T-cell (primary cell): ENCODE results near the gene BRWD1. TPM values are rescaled to one million over a fixed set of nuclear protein-coding genes. Genes with fewer than 3 reads are reported as not detected.

Experiments used
- ATAC-seq, 4 experiments: fragments of 200-7000 bp in 3 of 4; fragments of 150-1000 bp in 1 of 4; cut with Tn5 transposase; replicated peaks in 1 of 4; 1 replicate in 3 of 4; 2 replicates in 1 of 4; pipeline ENCODE4 v1.10.0; 2021; ENCODE audit warnings: moderate library complexity in 3 of 4, mild to moderate bottlenecking in 2 of 4, moderate number of reproducible peaks in 1 of 4
- CTCF ChIA-PET, 2 donors: fragments of 300-600 bp; sonication (Branson Sonifier 250); formaldehyde crosslinking; loops; one replicate each; lab custom pipeline; 2022; ENCODE audit warnings: antibody characterized with exemption in 2 of 2; lab: Charles Lee
- POLR2A ChIA-PET, 2 donors: fragments of 300-600 bp; sonication (Branson Sonifier 250); formaldehyde crosslinking; loops; one replicate each; lab custom pipeline; 2022; ENCODE audit warnings: antibody characterized with exemption in 2 of 2; lab: Charles Lee
- DNase-seq, 35 experiments: peaks; one replicate each; pipeline versions ENCODE4 v3.0.0 to v3.0.0-alpha.2; 2013 to 2023
- H3K27ac ChIP-seq: one replicate; pipeline ENCODE4 v1.5.1; 2013; ENCODE audit warnings: low read length
- H3K27me3 ChIP-seq, 2 experiments: replicated peaks in 1 of 2; 1 replicate in 1 of 2; 2 replicates in 1 of 2; pipeline versions ENCODE4 v1.6.1 to v1.7.0; 2013; ENCODE audit warnings: low read length in 1 of 2, mixed read lengths in 1 of 2; ENCODE audit not compliant: control insufficient read depth in 2 of 2, insufficient read depth in 2 of 2; ENCODE audit errors: extremely low read depth in 1 of 2
- H3K36me3 ChIP-seq, 2 donors: 1 replicate in 1 of 2; 2 replicates in 1 of 2; pipeline versions ENCODE4 v1.6.1 to v1.7.0; 2013; ENCODE audit warnings: low read length in 1 of 2; ENCODE audit not compliant: control insufficient read depth in 2 of 2, insufficient read depth in 1 of 2; ENCODE audit errors: extremely low read depth in 1 of 2
- H3K4me1 ChIP-seq, 2 experiments: 1 replicate in 1 of 2; 2 replicates in 1 of 2; pipeline versions ENCODE4 v1.6.1 to v1.7.0; 2013; ENCODE audit warnings: low read length in 2 of 2, mixed read lengths in 1 of 2; ENCODE audit not compliant: insufficient read depth in 2 of 2, control insufficient read depth in 1 of 2; ENCODE audit errors: extremely low read depth in 1 of 2
- H3K4me3 ChIP-seq, 2 donors: 1 replicate in 1 of 2; 2 replicates in 1 of 2; pipeline versions ENCODE4 v1.5.1 to v1.7.0; 2013; ENCODE audit warnings: mild to moderate bottlenecking in 2 of 2, low read length in 1 of 2, moderate library complexity in 1 of 2; ENCODE audit not compliant: control insufficient read depth in 1 of 2; ENCODE audit errors: extremely low read depth in 1 of 2
- H3K9me3 ChIP-seq: 2 replicates; pipeline ENCODE4 v1.7.0; 2013
- H3K27ac Mint-ChIP-seq, 2 donors: one replicate each; pipeline ENCODE4 v1.8.0; 2020 to 2021; ENCODE audit warnings: mild to moderate bottlenecking in 2 of 2, mixed read lengths in 2 of 2
- H3K27me3 Mint-ChIP-seq, 2 donors: one replicate each; pipeline ENCODE4 v1.8.0; 2021 to 2022; ENCODE audit warnings: mixed read lengths in 2 of 2
- H3K36me3 Mint-ChIP-seq: one replicate; pipeline ENCODE4 v1.8.0; 2021; ENCODE audit warnings: mixed read lengths
- H3K4me1 Mint-ChIP-seq, 3 donors: one replicate each; pipeline ENCODE4 v1.8.0; 2020 to 2022; ENCODE audit warnings: mixed read lengths in 3 of 3, mild to moderate bottlenecking in 1 of 3
- H3K4me3 Mint-ChIP-seq, 3 donors: one replicate each; pipeline ENCODE4 v1.8.0; 2020 to 2022; ENCODE audit warnings: mild to moderate bottlenecking in 3 of 3, mixed read lengths in 3 of 3, moderate library complexity in 3 of 3
- H3K9me3 Mint-ChIP-seq, 3 donors: one replicate each; pipeline ENCODE4 v1.8.0; 2020 to 2022; ENCODE audit warnings: mixed read lengths in 3 of 3
- WGBS: methylation state at CpG from one replicate; pipeline ENCODE4 v1.1.5; 2013; ENCODE audit warnings: missing lambda C conversion rate; ENCODE audit not compliant: insufficient coverage; 5-methylcytosine and 5-hydroxymethylcytosine counted together
- total RNA-seq, 35 experiments: library from RNA in 6 of 35; stranded (reverse) in 6 of 35; fragments of 120-200 nt in 1 of 35; gene quantifications; one replicate each; pipeline versions ENCODE4 v1.2.1 to v1.2.4 and lab custom pipeline; 2013 to 2026

BRWD1 gene
- total RNA-seq, 5 donors from 2014 or later (not counting 1 experiment from before 2014, with no cell fraction given): 70.2 to 86.3 (median 75.2) TPM

DNA sequence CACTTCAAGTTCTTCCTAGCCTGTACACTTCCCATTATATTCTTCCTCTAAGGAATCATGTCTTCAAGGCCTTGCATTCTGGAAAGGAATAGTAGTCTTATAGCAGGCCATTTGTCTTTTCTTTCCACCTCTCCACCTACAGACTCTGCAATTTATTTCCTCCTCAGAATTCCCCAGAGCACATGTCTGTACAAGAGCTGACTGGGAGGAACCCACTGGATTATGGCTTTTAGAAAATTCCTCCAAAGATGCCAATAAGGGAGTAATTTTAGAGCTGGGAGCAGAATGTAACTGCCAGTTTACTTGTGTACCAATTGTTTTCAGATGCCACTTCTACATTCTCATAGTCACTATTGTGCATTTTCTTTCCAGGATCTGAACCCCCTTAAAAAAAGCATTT, 126.8 kb downstream of the BRWD1 start:
- Histone ChIP-seq H3K36me3 (no peaks in the 10 kb centered on the region), H3K4me3 (no peak overlapping the region), H3K27me3 (no peaks in the 10 kb centered on the region), H3K27ac (no peak overlapping the region), H3K4me1 (peaks cover 7 to 9% of the 10 kb centered on the region in 2 experiments), H3K9me3 (no peaks in the 10 kb centered on the region)
- Mint-ChIP-seq H3K27me3 (no peaks in the 10 kb centered on the region), H3K27ac (peak overlapping the region; percentile 49 to 82), H3K4me3 (no peak overlapping the region), H3K4me1 (peaks cover 41 to 47% (median 42%) of the 10 kb centered on the region in 3 donors), H3K9me3 (no peaks in the 10 kb centered on the region), H3K36me3 (no peaks in the 10 kb centered on the region)
- ATAC-seq: no peak
- ChIA-PET POLR2A (no interaction called here), CTCF (interaction anchor here in 1 of 2 donors (0.6 kb wide), 1 partner anchor 159 kb away, joined by 3 read pairs; no protein-coding TSS in a partner anchor)
- DNase-seq: no peak

DNA sequence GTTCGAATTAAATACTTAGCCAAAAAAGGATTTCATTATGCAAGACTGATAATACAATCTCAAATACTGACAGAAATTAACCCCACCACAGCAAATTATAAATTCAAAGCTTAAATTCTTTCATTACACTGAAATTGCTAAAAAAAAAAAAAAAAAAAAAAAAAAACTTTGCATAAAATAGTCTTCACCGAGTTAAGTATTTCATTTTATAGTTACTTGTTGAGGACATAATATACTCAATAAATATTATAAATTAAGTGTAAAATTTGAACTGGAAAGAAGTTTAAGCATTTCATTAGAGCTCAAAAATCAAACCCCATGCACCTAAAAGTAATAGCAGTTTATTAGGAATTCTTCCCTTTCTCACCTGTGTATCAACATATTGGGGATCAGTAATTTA, 128.3 kb downstream of the BRWD1 start:
- Mint-ChIP-seq H3K27me3 (no peaks in the 10 kb centered on the region), H3K4me3 (peak overlapping the region in 2 of 3 donors; percentile 45 to 94), H3K4me1 (peaks cover 50 to 55% (median 51%) of the 10 kb centered on the region in 3 donors), H3K36me3 (no peaks in the 10 kb centered on the region), H3K9me3 (no peaks in the 10 kb centered on the region), H3K27ac (peak overlapping the region; percentile 61 to 95)
- DNase-seq (no peak), ATAC-seq (no peak)
- Histone ChIP-seq H3K4me3 (no peak overlapping the region), H3K36me3 (no peaks in the 10 kb centered on the region), H3K4me1 (peaks cover 7 to 14% of the 10 kb centered on the region in 2 experiments), H3K9me3 (no peaks in the 10 kb centered on the region), H3K27ac (no peak overlapping the region), H3K27me3 (no peaks in the 10 kb centered on the region)
- ChIA-PET POLR2A (interaction anchor here (0.6 kb wide), 2 partner anchors 8 to 12 kb away, joined by 3 to 4 read pairs; no protein-coding TSS in a partner anchor), CTCF (interaction anchor here in 1 of 2 donors (0.6 kb wide), 1 partner anchor 119 kb away, joined by 4 read pairs; no protein-coding TSS in a partner anchor)
- WGBS: no CpG with 5 or more reads among the region's 2 CpGs

DNA sequence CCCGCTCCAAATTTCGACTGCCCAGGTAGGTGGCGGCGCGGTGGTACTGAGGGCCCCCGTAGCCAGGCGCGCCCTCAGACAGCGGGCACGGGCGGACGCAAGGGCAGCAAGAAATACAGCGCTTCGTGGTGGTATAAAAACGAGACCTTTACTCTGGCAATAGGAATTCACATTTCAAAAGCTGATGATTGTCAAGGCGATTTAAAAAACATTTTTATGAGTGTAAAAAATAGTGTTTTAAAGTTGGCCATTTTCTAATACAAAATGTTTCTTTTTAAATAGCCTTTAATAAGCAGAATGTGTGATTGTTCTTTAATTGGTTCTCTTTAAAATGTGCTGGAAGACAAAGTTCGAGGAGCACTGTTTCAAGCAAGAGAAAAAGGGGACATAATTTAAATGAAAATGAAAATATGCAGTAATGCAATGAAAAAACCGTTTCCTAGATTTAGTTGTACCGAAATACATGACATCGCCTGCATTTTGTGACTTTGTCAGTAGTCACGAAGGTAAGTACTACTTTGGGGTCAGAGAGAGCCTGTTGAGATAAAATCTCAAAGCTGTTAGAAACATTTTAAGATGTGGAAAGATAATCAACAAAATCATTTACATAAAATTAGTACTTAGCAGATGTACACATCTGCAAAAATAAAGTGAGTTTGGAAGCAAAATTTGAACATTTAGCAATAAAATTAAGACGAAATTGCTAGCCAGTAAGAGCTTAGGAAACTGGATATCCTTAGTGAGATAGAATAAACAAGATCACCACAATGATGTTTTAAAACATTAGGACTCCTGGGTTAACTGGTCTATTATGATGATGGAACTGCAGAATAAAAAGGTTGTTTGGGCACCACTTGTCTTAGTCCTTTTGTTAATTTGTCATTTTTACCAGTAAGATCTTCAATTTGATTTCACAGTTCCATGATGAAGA, 129.1 kb downstream of the BRWD1 start:
- peak in 1 of 35 experiments; percentile 33 for DNase-seq
- ChIA-PET CTCF (no interaction called here), POLR2A (interaction anchor here (0.5 to 0.9 kb wide), 5 partner anchors 7 to 380 kb away, joined by 3 to 4 read pairs (median 3); no protein-coding TSS in a partner anchor)
- Histone ChIP-seq H3K27ac (peak overlapping the region; percentile 88), H3K36me3 (peaks cover 0 to 3% of the 10 kb centered on the region in 2 donors), H3K4me1 (peaks cover 7 to 14% of the 10 kb centered on the region in 2 experiments), H3K27me3 (no peaks in the 10 kb centered on the region), H3K9me3 (no peaks in the 10 kb centered on the region), H3K4me3 (peak overlapping the region; percentile 89 to 91)
- Mint-ChIP-seq H3K27me3 (no peaks in the 10 kb centered on the region), H3K4me1 (peaks cover 54 to 58% (median 54%) of the 10 kb centered on the region in 3 donors), H3K36me3 (peaks cover 6% of the 10 kb centered on the region), H3K4me3 (peak overlapping the region; percentile 94 to 99 (median 96)), H3K9me3 (no peaks in the 10 kb centered on the region), H3K27ac (peak overlapping the region; percentile 95)
- ATAC-seq: no peak
- WGBS: 4% methylated on average over 13 of the region's 22 CpGs

DNA sequence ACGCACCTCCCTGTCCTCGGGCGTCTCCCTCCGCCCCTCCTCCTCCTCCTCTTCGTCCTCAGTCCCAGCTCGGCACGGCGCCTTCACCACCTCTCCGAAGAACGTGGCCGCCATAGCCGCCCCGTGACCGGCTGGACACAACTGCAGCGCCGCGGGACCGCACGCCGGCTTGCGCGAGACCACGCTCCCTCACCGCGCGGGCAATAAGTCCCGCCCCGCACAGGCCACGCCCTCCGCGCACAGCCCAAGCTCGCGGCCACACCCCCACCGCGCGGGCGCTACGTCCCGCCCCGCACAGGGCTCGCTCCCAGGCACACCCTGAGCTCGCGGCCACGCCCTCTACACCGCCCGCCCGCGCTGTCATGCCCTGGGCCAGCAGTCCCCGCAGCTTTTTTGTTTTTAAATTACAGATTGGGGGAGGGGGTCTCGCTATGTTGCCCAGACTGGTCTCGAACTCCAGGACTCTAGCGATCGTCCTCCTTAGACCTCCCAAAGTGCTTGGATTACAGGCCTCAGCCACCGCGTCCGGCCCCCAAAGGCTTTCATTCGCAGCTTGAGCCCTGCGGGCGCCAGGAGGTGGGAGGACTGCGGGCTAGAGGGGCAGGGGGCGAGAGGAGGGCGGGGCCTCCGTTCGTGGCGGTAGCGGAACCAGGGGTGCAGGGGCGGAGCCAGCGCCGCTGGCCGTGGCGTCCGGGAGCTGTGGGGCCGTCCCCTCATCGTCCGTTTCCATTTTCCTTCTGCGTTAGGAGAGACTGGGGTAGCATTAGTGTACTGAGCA, 130.0 kb downstream of the BRWD1 start, which contains the start of gene PSMG1:
PSMG1 (minus strand) TSS at position 180 of the 778 bp plus-strand sequence; CDS start at position 114, 66 bp downstream.
- WGBS: under 1% methylated on average over 64 of the region's 76 CpGs
- no peaks in the 10 kb centered on the region for H3K27me3 Mint-ChIP-seq
- H3K27ac Mint-ChIP-seq: peak within 1 kb of the TSS; percentile 95
- peaks cover 11% of the 10 kb centered on the region for H3K36me3 Mint-ChIP-seq
- peak within 1 kb of the TSS; percentile 89 to 91 for H3K4me3 ChIP-seq
- H3K27ac ChIP-seq: peak within 1 kb of the TSS; percentile 88
- H3K4me1 Mint-ChIP-seq: peaks cover 53 to 55% (median 54%) of the 10 kb centered on the region in 3 donors
- peak; percentile 83 to 96 (median 91) for DNase-seq
- ChIA-PET CTCF (interaction anchor here in 1 of 2 donors (0.5 to 0.8 kb wide), 3 partner anchors 58 to 129 kb away, joined by 3 to 6 read pairs (median 4); no protein-coding TSS in a partner anchor), POLR2A (interaction anchor here in 1 of 2 donors (0.6 to 0.9 kb wide), 5 partner anchors 8 to 1619 kb away, joined by 3 read pairs; no protein-coding TSS in a partner anchor)
- no peaks in the 10 kb centered on the region for H3K9me3 ChIP-seq
- no peaks in the 10 kb centered on the region for H3K9me3 Mint-ChIP-seq
- peak within 1 kb of the TSS; percentile 94 to 99 (median 96) for H3K4me3 Mint-ChIP-seq
- peaks cover 7 to 14% of the 10 kb centered on the region in 2 experiments for H3K4me1 ChIP-seq
- ATAC-seq: peak; percentile 90 to 96 (median 93)
- H3K27me3 ChIP-seq: no peaks in the 10 kb centered on the region
- H3K36me3 ChIP-seq: peaks cover 0 to 10% of the 10 kb centered on the region in 2 donors

DNA sequence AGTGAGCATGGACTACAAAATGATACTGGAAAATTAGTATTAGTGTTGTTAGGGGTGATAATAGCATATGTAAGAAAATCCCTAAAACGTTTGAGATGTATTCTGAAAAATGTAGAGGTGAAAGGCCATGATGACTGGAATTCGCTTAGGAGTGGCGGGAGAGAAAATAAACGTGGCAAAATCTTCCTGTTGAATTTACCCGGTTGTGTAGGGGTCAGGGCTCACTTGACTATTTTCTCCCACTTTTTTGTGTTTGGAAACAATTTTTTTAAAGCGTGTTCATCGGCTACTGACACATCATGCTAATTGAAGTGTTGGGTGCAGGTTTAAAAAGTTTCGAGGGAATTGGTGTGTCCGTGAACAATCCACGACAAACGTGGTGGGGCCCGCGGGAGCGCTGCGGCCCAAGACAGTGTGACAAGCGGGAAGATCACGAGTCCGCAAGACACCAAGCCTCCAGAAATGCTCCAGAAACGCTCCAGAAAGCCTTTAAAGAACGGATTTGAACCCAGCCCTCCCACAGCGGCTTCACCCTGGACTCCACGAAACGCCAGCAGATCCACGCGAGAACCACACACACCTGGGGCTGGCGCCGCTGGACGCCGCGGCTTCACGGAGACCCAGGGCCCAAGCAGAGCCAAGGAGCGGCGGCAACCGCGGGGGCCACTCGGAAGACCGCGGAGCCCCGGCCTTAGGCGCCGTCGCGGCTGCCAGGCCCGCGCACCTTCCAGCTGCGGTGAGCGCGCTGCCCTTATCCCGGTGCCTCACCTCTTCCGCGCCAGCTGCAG, 130.8 kb downstream of the BRWD1 start:
- peak overlapping the region; percentile 89 to 91 for H3K4me3 ChIP-seq
- ATAC-seq (peak; percentile 56 to 59 (median 57)), DNase-seq (no peak)
- no peaks in the 10 kb centered on the region for H3K27me3 ChIP-seq
- peak overlapping the region; percentile 95 for H3K27ac Mint-ChIP-seq
- H3K9me3 ChIP-seq: no peaks in the 10 kb centered on the region
- H3K4me1 Mint-ChIP-seq: peaks cover 48 to 54% (median 52%) of the 10 kb centered on the region in 3 donors
- H3K27me3 Mint-ChIP-seq: no peaks in the 10 kb centered on the region
- peak overlapping the region; percentile 88 for H3K27ac ChIP-seq
- peaks cover 7 to 14% of the 10 kb centered on the region in 2 experiments for H3K4me1 ChIP-seq
- peaks cover 0 to 10% of the 10 kb centered on the region in 2 donors for H3K36me3 ChIP-seq
- peaks cover 14% of the 10 kb centered on the region for H3K36me3 Mint-ChIP-seq
- peak overlapping the region; percentile 94 to 99 (median 96) for H3K4me3 Mint-ChIP-seq
- WGBS: under 1% methylated on average over 47 of the region's 51 CpGs
- no peaks in the 10 kb centered on the region for H3K9me3 Mint-ChIP-seq
- ChIA-PET POLR2A (interaction anchor here in 1 of 2 donors (0.6 to 0.9 kb wide), 3 partner anchors 15 to 1618 kb away, joined by 3 read pairs; no protein-coding TSS in a partner anchor), CTCF (interaction anchor here in 1 of 2 donors (0.5 to 0.8 kb wide), 3 partner anchors 59 to 129 kb away, joined by 3 to 6 read pairs (median 4); no protein-coding TSS in a partner anchor)
